Ovary (tissue), 9 donors: Measurements from ENCODE around the gene DNAH5. TPM values are rescaled to one million over a fixed set of nuclear protein-coding genes. Genes with fewer than 3 reads are reported as not detected.

ENCODE experiments used
- DNase-seq, 5 donors: peaks; one replicate each; pipeline ENCODE4 v3.0.0-alpha.2; 2019 to 2020
- H3K27ac ChIP-seq, 2 donors: fragments of 200-600 bp; one replicate each; pipeline versions ENCODE4 v1.5.1 to v1.8.0; 2019 to 2022
- H3K27me3 ChIP-seq: fragments of 200-600 bp; one replicate; pipeline ENCODE4 v1.8.0; 2022
- H3K36me3 ChIP-seq: fragments of 200-600 bp; sonication (generic); one replicate; pipeline ENCODE4 v1.5.1; 2019
- H3K4me1 ChIP-seq: one replicate; pipeline ENCODE4 v1.8.1; 2013; ENCODE audit warnings: mild to moderate bottlenecking, moderate library complexity; ENCODE audit not compliant: insufficient read depth
- H3K4me3 ChIP-seq: fragments of 200-600 bp; sonication (generic); one replicate; pipeline ENCODE4 v1.5.1; 2017
- H3K9me3 ChIP-seq, 2 donors: fragments of 200-600 bp in 1 of 2; sonication (generic) in 1 of 2; one replicate each; pipeline versions ENCODE4 v1.5.1 to v1.8.1; 2013 to 2019; ENCODE audit warnings: mild to moderate bottlenecking in 1 of 2, moderate library complexity in 1 of 2
- EP300 ChIP-seq: sonication (generic); formaldehyde crosslinking; IDR thresholded peaks from one replicate; pipeline ENCODE4 v1.6.1; 2017; ENCODE audit warnings: antibody characterized with exemption
- POLR2A ChIP-seq: fragments of 450-650 bp; IDR thresholded peaks from one replicate; pipeline ENCODE4 v1.6.1; 2017; ENCODE audit warnings: antibody characterized with exemption, mild to moderate bottlenecking, moderate library complexity
- WGBS, 3 donors: extraction: QIAGEN DNeasy Blood & Tissue Kit in 1 of 3; methylation state at CpG; one replicate each; pipeline versions ENCODE4 v1.1.5 to v1.1.7; 2013 to 2017; 5-methylcytosine and 5-hydroxymethylcytosine counted together
- intact Hi-C, 4 donors: fragments of 100-400 bp; cut with DNase I; formaldehyde crosslinking; loops; one replicate each; pipeline versions ENCODE4 v1.11.0 to v1.15.1; 2022 to 2023
- polyA plus RNA-seq, 2 donors: library from polyadenylated mRNA; stranded (reverse); fragments of 200-250 nt in 1 of 2; fragments of 350-450 nt in 1 of 2; fragmentation: Illumina TruSeq in 1 of 2; extraction: RNeasy Lipid Tissue Mini Kit (QIAGEN cat#74804) in 1 of 2; gene quantifications; one replicate each; pipeline ENCODE4 v1.2.3, GENCODE V29; 2013 to 2014
- total RNA-seq, 7 donors: library from RNA; depleted of rRNA in 2 of 7; stranded (reverse); fragments of >200 nt in 2 of 7; fragmentation: NEBNext Ultra II Directional in 3 of 7; extraction: Animal tissue kit (Norgen Biotek cat#: 25700) in 3 of 7; gene quantifications; one replicate each; pipeline versions ENCODE4 v1.1.0 to v1.2.4, GENCODE V29; 2016 to 2023
- TF ChIP-seq, protein P1 (sequence below), 3 donors: fragments of 450-650 bp in 2 of 3; fragments of 200-600 bp in 1 of 3; IDR thresholded peaks; one replicate each; pipeline versions ENCODE4 v1.5.1 to v1.8.0; 2016 to 2022; ENCODE audit warnings: antibody characterized with exemption in 3 of 3, mild to moderate bottlenecking in 1 of 3
- donor health status: DM: no; HTN: no; CAD: no; lungs with moderate emphysema.
- donor health status: DM: no; HTN: no; CAD: no.
- donor health status: Bipolar disorder and iron deficiency.
- donor health status: DM: yes; HTN: yes; CAD: no.
- donor health status: DM: no; HTN: no; CAD: no.
- donor health status: DM: yes; HTN: yes; CAD: no.

The DNAH5 gene
- total and polyA plus RNA-seq, 9 donors, result 0.01 to 9.8 (median 0.40) TPM

DNA sequence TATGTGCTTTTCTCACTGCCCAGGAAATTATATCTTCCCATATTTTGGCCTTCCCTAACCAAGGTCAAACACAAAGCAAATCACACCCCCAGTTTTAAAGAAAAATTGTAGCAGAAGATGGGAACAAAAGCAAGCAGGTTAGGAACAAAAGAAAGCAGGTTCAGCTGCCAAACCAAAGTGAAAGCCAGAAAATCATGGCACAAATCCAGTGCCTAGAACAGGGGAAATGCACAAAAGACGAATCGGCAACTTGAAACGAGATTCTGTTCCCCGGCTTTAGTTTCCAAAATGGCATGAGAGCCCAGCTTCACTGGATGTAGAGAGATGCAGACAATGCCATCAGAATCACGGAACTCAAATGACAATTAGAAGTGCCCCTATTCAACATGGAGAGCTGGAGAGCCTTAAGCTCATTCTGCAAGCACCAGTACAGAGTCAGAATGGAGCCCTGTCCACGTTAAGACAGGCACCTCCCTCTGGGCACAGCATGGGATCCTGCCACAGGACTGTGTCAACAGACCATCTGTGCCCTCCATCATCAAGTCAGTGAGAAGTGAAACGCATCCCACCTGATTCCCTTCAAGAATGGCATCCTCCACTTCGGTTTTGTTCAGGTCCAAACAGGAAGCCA is 13.8 kb downstream of the DNAH5 start:
- H3K4me3 ChIP-seq, result no peak overlapping the region
- no peak overlapping the region for H3K27ac ChIP-seq
- H3K36me3 ChIP-seq, result no peaks in the 10 kb centered on the region
- TF ChIP-seq EP300, result no peak
- TF ChIP-seq, protein P1, sequence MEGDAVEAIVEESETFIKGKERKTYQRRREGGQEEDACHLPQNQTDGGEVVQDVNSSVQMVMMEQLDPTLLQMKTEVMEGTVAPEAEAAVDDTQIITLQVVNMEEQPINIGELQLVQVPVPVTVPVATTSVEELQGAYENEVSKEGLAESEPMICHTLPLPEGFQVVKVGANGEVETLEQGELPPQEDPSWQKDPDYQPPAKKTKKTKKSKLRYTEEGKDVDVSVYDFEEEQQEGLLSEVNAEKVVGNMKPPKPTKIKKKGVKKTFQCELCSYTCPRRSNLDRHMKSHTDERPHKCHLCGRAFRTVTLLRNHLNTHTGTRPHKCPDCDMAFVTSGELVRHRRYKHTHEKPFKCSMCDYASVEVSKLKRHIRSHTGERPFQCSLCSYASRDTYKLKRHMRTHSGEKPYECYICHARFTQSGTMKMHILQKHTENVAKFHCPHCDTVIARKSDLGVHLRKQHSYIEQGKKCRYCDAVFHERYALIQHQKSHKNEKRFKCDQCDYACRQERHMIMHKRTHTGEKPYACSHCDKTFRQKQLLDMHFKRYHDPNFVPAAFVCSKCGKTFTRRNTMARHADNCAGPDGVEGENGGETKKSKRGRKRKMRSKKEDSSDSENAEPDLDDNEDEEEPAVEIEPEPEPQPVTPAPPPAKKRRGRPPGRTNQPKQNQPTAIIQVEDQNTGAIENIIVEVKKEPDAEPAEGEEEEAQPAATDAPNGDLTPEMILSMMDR (IDR thresholded peaks at IDR 0.05), result no peak
- no peak for TF ChIP-seq POLR2A
- H3K4me1 ChIP-seq, result no peaks in the 10 kb centered on the region
- intact Hi-C loops, result no loop called here
- H3K27me3 ChIP-seq, result no peaks in the 10 kb centered on the region
- no peak for DNase-seq
- 62 to 69% (median 63%) methylated on average over 8 of the region's 8 CpGs for WGBS, 3 donors
- H3K9me3 ChIP-seq, result no peaks in the 10 kb centered on the region

DNA sequence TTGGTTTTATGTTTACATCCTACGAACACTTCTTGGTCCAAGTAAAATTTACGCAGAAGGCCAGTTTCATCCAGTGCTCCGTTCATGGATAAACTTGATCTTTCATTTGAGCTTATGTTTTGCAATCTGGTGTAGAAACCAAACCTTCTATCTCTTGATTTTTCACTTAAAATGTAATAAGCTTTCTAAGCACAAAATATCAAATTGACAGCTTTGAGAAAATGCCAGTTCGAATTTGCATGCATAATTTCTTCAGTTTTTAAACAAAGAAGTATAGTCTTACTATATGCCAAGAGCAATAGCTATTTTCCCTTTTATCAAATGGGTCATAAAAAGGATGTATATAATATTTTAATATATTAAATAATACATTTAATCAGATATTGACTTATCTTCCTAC is 17.8 kb downstream of the DNAH5 start:
- WGBS, 3 donors, result 74 to 86% (median 81%) methylated on average over 4 of the region's 4 CpGs
- TF ChIP-seq, protein P1 (IDR thresholded peaks at IDR 0.05), result no peak
- no peak for TF ChIP-seq EP300
- TF ChIP-seq POLR2A, result no peak
- DNase-seq, result no peak
- no peaks in the 10 kb centered on the region for H3K9me3 ChIP-seq
- no peak overlapping the region for H3K4me3 ChIP-seq
- H3K36me3 ChIP-seq, result no peaks in the 10 kb centered on the region
- intact Hi-C loops, result no loop called here
- H3K27ac ChIP-seq, result no peak overlapping the region
- no peaks in the 10 kb centered on the region for H3K4me1 ChIP-seq
- H3K27me3 ChIP-seq, result no peaks in the 10 kb centered on the region

DNA sequence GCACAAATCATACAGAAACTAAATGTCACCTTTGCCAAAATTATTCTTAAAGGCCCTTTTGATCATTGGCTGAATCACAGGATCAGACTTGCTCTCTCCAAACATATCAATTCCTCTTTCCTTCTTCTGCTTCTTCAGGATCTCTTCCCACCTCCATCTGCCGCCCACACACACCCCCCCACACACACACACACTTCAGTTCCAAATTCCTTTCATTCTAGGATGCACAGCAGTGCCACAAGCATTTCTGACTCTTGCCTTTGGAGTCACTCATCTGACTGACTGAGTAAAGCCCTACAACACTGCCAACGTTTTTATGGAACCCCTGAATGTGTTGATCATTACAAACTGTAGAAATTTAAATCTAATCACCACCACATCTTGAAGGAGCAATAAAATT is 22.9 kb downstream of the DNAH5 start:
- Histone ChIP-seq H3K4me1 (no peaks in the 10 kb centered on the region), H3K4me3 (no peak overlapping the region), H3K9me3 (no peaks in the 10 kb centered on the region), H3K36me3 (no peaks in the 10 kb centered on the region), H3K27ac (no peak overlapping the region), H3K27me3 (no peaks in the 10 kb centered on the region)
- intact Hi-C loops, result no loop called here
- TF ChIP-seq EP300 (no peak), POLR2A (no peak)
- TF ChIP-seq, protein P1 (IDR thresholded peaks at IDR 0.05), result no peak
- DNase-seq, result no peak
- 1 to 14% (median 6%) methylated on average over 2 of the region's 2 CpGs for WGBS, 3 donors

DNA sequence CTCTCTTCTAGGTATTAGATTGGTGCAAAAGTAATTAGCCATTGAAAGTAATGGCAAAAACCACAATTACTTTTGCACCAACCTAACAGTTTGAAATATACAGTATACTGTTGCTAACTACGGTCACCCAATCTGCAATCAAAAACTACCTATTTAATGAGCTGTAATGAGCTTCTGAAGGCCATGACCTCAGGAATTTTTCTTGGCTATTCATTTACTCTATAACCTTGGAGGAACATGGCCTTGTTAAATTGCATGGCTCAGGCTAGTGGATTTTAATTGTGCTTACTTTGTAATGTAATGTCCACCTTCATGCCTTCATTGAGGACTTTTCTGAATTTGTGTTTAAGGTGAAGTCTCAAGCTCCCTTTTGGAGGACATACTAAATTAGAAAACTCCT is 24.7 kb downstream of the DNAH5 start:
- Histone ChIP-seq H3K27ac (no peak overlapping the region), H3K4me1 (no peaks in the 10 kb centered on the region), H3K4me3 (no peak overlapping the region), H3K9me3 (no peaks in the 10 kb centered on the region), H3K36me3 (no peaks in the 10 kb centered on the region), H3K27me3 (no peaks in the 10 kb centered on the region)
- 8 to 42% (median 21%) methylated on average over 1 of the region's 1 CpG for WGBS, 3 donors
- intact Hi-C loops, result no loop called here
- DNase-seq, result no peak
- TF ChIP-seq POLR2A, result no peak
- TF ChIP-seq, protein P1 (IDR thresholded peaks at IDR 0.05), result no peak
- TF ChIP-seq EP300, result no peak
